OCI-LY7 (cell line): ENCODE measurements around the gene BAG5. TPM values are rescaled to one million over a fixed set of nuclear protein-coding genes. Genes with fewer than 3 reads are reported as not detected.

Experiments
- BruUV-seq: library from RNA; stranded (reverse); fragments of 400-500 nt; replicated peaks from 2 replicates; lab custom pipeline; 2021; lab: Mats Ljungman, UMichigan
- CTCF ChIA-PET: fragments of 300-600 bp; sonication (Branson Sonifier 250); formaldehyde crosslinking; loops from one replicate; lab custom pipeline; 2022; ENCODE audit warnings: antibody characterized with exemption; ENCODE audit not compliant: unreplicated experiment; lab: Charles Lee
- POLR2A ChIA-PET: fragments of 300-600 bp; sonication (Branson Sonifier 250); formaldehyde crosslinking; loops from one replicate; lab custom pipeline; 2022; ENCODE audit warnings: antibody characterized with exemption; lab: Charles Lee
- DNase-seq: peaks from one replicate; pipeline ENCODE4 v3.0.0-alpha.2; 2015; ENCODE audit warnings: low spot score
- H2AFZ ChIP-seq: fragments of 200-600 bp; sonication (generic), shearing (Covaris generic); 2 replicates; pipeline ENCODE4 v1.6.1; 2014; ENCODE audit warnings: mild to moderate bottlenecking, antibody characterized with exemption, low read length, moderate library complexity
- H3K27ac ChIP-seq: fragments of 200-600 bp; sonication (generic); 2 replicates; pipeline ENCODE4 v1.5.1; 2014; ENCODE audit warnings: mixed run types, low read depth, mild to moderate bottlenecking, moderate library complexity, low read length, inconsistent platforms; ENCODE audit not compliant: poor library complexity, severe bottlenecking
- H3K36me3 ChIP-seq: fragments of 200-600 bp; sonication (generic); 2 replicates; pipeline ENCODE4 v1.6.1; 2014; ENCODE audit warnings: mild to moderate bottlenecking, antibody characterized with exemption, low read length, moderate library complexity, mixed read lengths; ENCODE audit not compliant: insufficient read depth
- H3K4me1 ChIP-seq: fragments of 200-600 bp; sonication (generic); 2 replicates; pipeline ENCODE4 v1.5.1; 2014; ENCODE audit warnings: mild to moderate bottlenecking, low read length; ENCODE audit not compliant: insufficient read depth, poor library complexity, severe bottlenecking
- H3K4me2 ChIP-seq: fragments of 200-600 bp; sonication (generic); 2 replicates; pipeline ENCODE4 v1.6.1; 2014; ENCODE audit warnings: mild to moderate bottlenecking, low read length
- H3K4me3 ChIP-seq: fragments of 200-600 bp; sonication (generic); 2 replicates; pipeline ENCODE4 v1.5.1; 2014; ENCODE audit warnings: mild to moderate bottlenecking, low read depth, low read length; ENCODE audit not compliant: poor library complexity, severe bottlenecking
- H3K79me2 ChIP-seq: fragments of 200-600 bp; sonication (generic); 2 replicates; pipeline ENCODE4 v1.6.1; 2016; ENCODE audit warnings: low read depth, mild to moderate bottlenecking, low read length, moderate library complexity, mixed read lengths; ENCODE audit not compliant: insufficient read depth
- H3K9me2 ChIP-seq: fragments of 200-600 bp; sonication (generic); 2 replicates; pipeline ENCODE4 v1.6.1; 2016; ENCODE audit warnings: mild to moderate bottlenecking, low read length, mixed read lengths; ENCODE audit not compliant: insufficient read depth
- H3K9me3 ChIP-seq: fragments of 200-600 bp; sonication (generic); 2 replicates; pipeline ENCODE4 v1.6.1; 2014; ENCODE audit warnings: mild to moderate bottlenecking, mixed run types, low read length, mixed read lengths
- H4K20me1 ChIP-seq: fragments of 200-600 bp; sonication (generic); 2 replicates; pipeline ENCODE4 v1.6.1; 2014; ENCODE audit warnings: mild to moderate bottlenecking, antibody characterized with exemption, low read length, moderate library complexity, mixed read lengths; ENCODE audit not compliant: insufficient read depth
- CTCF ChIP-seq: fragments of 200-600 bp; sonication (generic); conservative IDR thresholded peaks from 2 replicates; pipeline ENCODE4 v1.5.1; 2014; ENCODE audit warnings: mild to moderate bottlenecking, antibody characterized with exemption, low read length, moderate library complexity, mixed read lengths
- EZH2phosphoT487 ChIP-seq: fragments of 200-600 bp; sonication (generic); IDR thresholded peaks from 2 replicates; pipeline ENCODE4 v1.6.1; 2018; ENCODE audit warnings: low read depth, borderline replicate concordance, mild to moderate bottlenecking, mixed run types, antibody characterized with exemption, low read length, moderate library complexity, mixed read lengths
- intact Hi-C: fragments of 100-400 bp; cut with micrococcal nuclease; formaldehyde crosslinking; loops from one replicate; pipeline ENCODE4 v1.10.0; 2022; ENCODE audit not compliant: unreplicated experiment
- total RNA-seq, 2 experiments: library from RNA; depleted of rRNA in 1 of 2; stranded (reverse); fragments of >200 nt in 1 of 2; shearing (Covaris generic) in 1 of 2; gene quantifications; 2 replicates each; pipeline ENCODE4 v1.2.3, GENCODE V29; 2014 to 2022

BAG5 gene
- total RNA-seq, 2 experiments from 2014 or later: 29.2 to 38.7 TPM

DNA sequence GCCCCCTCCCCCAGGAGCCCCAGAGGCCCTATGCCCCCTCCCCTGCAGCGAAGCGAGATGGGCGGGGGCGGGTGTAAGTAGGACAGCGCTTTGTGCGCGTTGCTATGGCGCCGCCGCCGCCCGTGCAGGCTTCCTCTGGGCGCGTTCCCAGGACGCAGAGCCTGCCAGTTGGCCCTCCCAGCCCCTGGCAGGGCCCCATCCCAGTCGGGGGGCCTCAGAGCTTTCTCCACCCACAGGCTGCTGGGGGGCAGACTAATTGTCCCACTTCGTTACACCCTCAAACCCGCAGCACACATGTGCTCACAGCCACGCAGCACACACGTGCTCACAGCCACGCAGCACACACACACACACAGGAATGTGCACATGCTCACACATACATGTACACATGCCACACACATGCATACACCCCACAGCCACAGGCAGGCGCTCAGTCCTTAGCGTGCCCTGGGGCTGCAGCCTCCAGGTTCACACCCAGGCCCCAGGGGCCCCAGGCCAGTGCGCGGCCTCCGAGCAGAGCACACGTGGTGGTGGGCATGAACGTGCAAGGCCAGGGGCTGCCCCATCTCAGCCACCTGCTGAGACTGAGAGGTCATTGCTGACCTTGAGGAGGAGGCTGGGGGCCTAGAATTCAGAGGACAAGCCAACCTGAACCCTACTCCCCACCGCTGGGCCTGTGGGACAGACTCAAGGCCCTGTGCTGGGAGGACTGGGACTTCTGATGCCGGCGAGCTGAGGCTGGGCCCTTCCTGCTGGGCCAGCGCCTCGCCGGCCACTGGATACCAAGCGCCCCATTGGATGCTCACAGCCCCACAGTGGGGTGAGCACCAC, 17.9 kb downstream of the BAG5 start:
- POLR2A ChIA-PET: no interaction called here
- H3K27ac ChIP-seq: no peak overlapping the region
- no peaks in the 10 kb centered on the region for H3K9me3 ChIP-seq
- H2AFZ ChIP-seq: no peak overlapping the region
- no peak overlapping the region for H3K4me2 ChIP-seq
- no peaks in the 10 kb centered on the region for H3K36me3 ChIP-seq
- DNase-seq: no peak
- no peaks in the 10 kb centered on the region for H3K9me2 ChIP-seq
- intact Hi-C loops: no loop called here
- TF ChIP-seq EZH2phosphoT487 (no peak), CTCF (no peak)
- H3K79me2 ChIP-seq: no peaks in the 10 kb centered on the region
- H3K4me1 ChIP-seq: no peaks in the 10 kb centered on the region
- CTCF ChIA-PET: interaction anchor here (0.6 kb wide), 1 partner anchor 17 kb away, joined by 3 read pairs; no protein-coding TSS in a partner anchor
- no TSS peak for BruUV-seq
- H4K20me1 ChIP-seq: no peaks in the 10 kb centered on the region
- H3K4me3 ChIP-seq: no peak overlapping the region

DNA sequence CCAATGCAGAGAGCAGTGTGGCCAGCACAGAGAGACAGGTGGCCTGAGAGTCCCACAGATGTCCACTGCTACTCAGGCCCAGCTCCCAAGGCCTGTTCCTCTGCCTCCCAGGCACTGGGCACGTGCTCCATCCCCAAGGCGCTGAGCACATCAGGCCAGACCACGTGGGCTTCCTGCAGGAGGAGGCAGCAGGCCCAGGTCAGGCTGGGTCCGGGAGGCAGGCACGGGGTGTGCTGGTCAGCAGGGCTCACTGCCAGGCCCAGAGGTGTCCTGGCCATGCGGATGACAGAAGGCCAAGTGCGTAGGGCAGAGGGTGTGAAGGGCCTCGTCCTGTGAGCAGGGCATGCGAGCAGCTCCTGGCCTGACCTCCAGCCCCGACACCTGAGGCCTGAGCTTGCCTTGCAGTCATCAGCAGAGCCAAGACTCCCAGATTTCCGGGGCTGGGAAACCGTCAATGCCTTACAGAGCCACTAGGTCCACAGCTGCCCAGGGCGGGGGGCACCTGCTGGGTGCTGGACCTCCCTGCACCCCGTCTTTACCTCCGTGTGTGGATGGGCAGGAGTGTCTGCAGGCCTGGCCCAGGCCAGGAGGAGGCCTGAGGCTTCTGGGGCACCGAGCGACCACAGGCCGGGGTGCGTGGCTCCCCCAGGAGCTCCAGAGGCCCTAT, 18.6 kb downstream of the BAG5 start:
- H3K4me2 ChIP-seq: no peak overlapping the region
- H2AFZ ChIP-seq: no peak overlapping the region
- BruUV-seq: no TSS peak
- no peaks in the 10 kb centered on the region for H3K4me1 ChIP-seq
- ChIA-PET CTCF (interaction anchor here (0.6 kb wide), 1 partner anchor 17 kb away, joined by 3 read pairs; no protein-coding TSS in a partner anchor), POLR2A (no interaction called here)
- TF ChIP-seq EZH2phosphoT487 (no peak), CTCF (no peak)
- H3K36me3 ChIP-seq: no peaks in the 10 kb centered on the region
- intact Hi-C loops: no loop called here
- H3K9me2 ChIP-seq: no peaks in the 10 kb centered on the region
- H4K20me1 ChIP-seq: no peaks in the 10 kb centered on the region
- no peak overlapping the region for H3K4me3 ChIP-seq
- no peak overlapping the region for H3K27ac ChIP-seq
- no peaks in the 10 kb centered on the region for H3K79me2 ChIP-seq
- no peak for DNase-seq
- H3K9me3 ChIP-seq: no peaks in the 10 kb centered on the region
